Osteocyte (in vitro differentiated cells): ENCODE measurements around the gene POLRMT. TPM values are rescaled to one million over a fixed set of nuclear protein-coding genes. Genes with fewer than 3 reads are reported as not detected.
A peak's percentile ranks its signal among the peaks of the same experiment; 100 is the strongest.
"Not testable (repeated sequence)": the region's sequence is repeated elsewhere in the genome, so short reads cannot be mapped to it uniquely, and the experiment has no call there.

Source experiments
- DNase-seq: peaks from one replicate; pipeline ENCODE4 v3.0.0; 2021; ENCODE audit warnings: mixed read lengths; ENCODE audit not compliant: unreplicated experiment; ENCODE audit errors: extremely low spot score
- H3K27ac Mint-ChIP-seq: one replicate; pipeline ENCODE4 v1.8.0; 2021; ENCODE audit warnings: mild to moderate bottlenecking, mixed read lengths; ENCODE audit not compliant: unreplicated experiment
- H3K27me3 Mint-ChIP-seq: one replicate; pipeline ENCODE4 v1.8.0; 2021; ENCODE audit warnings: mixed read lengths; ENCODE audit not compliant: unreplicated experiment
- H3K36me3 Mint-ChIP-seq: one replicate; pipeline ENCODE4 v1.8.0; 2021; ENCODE audit warnings: mixed read lengths; ENCODE audit not compliant: unreplicated experiment
- H3K4me1 Mint-ChIP-seq: one replicate; pipeline ENCODE4 v1.8.0; 2021; ENCODE audit warnings: mixed read lengths; ENCODE audit not compliant: unreplicated experiment
- H3K4me3 Mint-ChIP-seq: one replicate; pipeline ENCODE4 v1.8.0; 2021; ENCODE audit warnings: mild to moderate bottlenecking, moderate library complexity, mixed read lengths; ENCODE audit not compliant: unreplicated experiment
- H3K9me3 Mint-ChIP-seq: one replicate; pipeline ENCODE4 v1.8.0; 2021; ENCODE audit warnings: mixed read lengths; ENCODE audit not compliant: unreplicated experiment
- CTCF ChIP-seq: fragments of 200-600 bp; sonication (generic); IDR thresholded peaks from 2 replicates; pipeline ENCODE4 v1.5.0; 2021; ENCODE audit warnings: antibody characterized with exemption, mild to moderate bottlenecking, moderate library complexity
- total RNA-seq: library from RNA; stranded (reverse); gene quantifications from 2 replicates; pipeline ENCODE4 v1.2.1, GENCODE V29; 2021

The POLRMT gene
- total RNA-seq, 1 donor from 2014 or later = 44.6 TPM

- Mint-ChIP-seq H3K36me3 (peaks cover 9% of the 10 kb centered on the region), H3K4me1 (peaks cover 26% of the 10 kb centered on the region), H3K27me3 (no peaks in the 10 kb centered on the region), H3K4me3 (peak overlapping the region; percentile 92), H3K9me3 (no peaks in the 10 kb centered on the region), H3K27ac (peak overlapping the region; percentile 93)
- DNase-seq = no peak
- no peak for TF ChIP-seq CTCF
Measured at GRCh38 chr19:633786-634639, 676 bp upstream of the POLRMT start.

GRCh38 chr19:632579-633067 lies 714 bp downstream of the POLRMT start:
- peak overlapping the region; percentile 92 for H3K4me3 Mint-ChIP-seq
- TF ChIP-seq CTCF = no peak
- peak overlapping the region; percentile 86 for H3K27ac Mint-ChIP-seq
- H3K4me1 Mint-ChIP-seq = peaks cover 33% of the 10 kb centered on the region
- H3K27me3 Mint-ChIP-seq = no peaks in the 10 kb centered on the region
- no peaks in the 10 kb centered on the region for H3K9me3 Mint-ChIP-seq
- DNase-seq = no peak
- peaks cover 16% of the 10 kb centered on the region for H3K36me3 Mint-ChIP-seq

- Mint-ChIP-seq H3K9me3 (no peaks in the 10 kb centered on the region), H3K4me1 (peaks cover 52% of the 10 kb centered on the region), H3K27ac (no peak overlapping the region), H3K36me3 (peaks cover 20% of the 10 kb centered on the region), H3K4me3 (no peak overlapping the region), H3K27me3 (no peaks in the 10 kb centered on the region)
- no peak for TF ChIP-seq CTCF
- no peak for DNase-seq
Measured at GRCh38 chr19:629961-630714, 3.2 kb downstream of the POLRMT start.

- H3K9me3 Mint-ChIP-seq, DNase-seq, H3K27ac Mint-ChIP-seq, H3K4me3 Mint-ChIP-seq, H3K27me3 Mint-ChIP-seq: not testable (repeated sequence)
- Mint-ChIP-seq H3K4me1 (peaks cover 56% of the 10 kb centered on the region), H3K36me3 (peaks cover 20% of the 10 kb centered on the region)
Measured at GRCh38 chr19:629515-629914, 3.8 kb downstream of the POLRMT start.

- Mint-ChIP-seq H3K4me1 (peaks cover 61% of the 10 kb centered on the region), H3K27me3 (no peaks in the 10 kb centered on the region), H3K27ac (no peak overlapping the region), H3K4me3 (no peak overlapping the region), H3K36me3 (peaks cover 20% of the 10 kb centered on the region), H3K9me3 (no peaks in the 10 kb centered on the region)
- TF ChIP-seq CTCF = peak; percentile 50
- no peak for DNase-seq
Measured at GRCh38 chr19:628168-628567, 5.2 kb downstream of the POLRMT start.

GRCh38 chr19:626566-626965 lies 6.8 kb downstream of the POLRMT start:
- H3K27me3 Mint-ChIP-seq, DNase-seq, H3K4me3 Mint-ChIP-seq, H3K9me3 Mint-ChIP-seq: not testable (repeated sequence)
- Mint-ChIP-seq H3K36me3 (peaks cover 23% of the 10 kb centered on the region), H3K27ac (peak overlapping the region; percentile 76), H3K4me1 (peaks cover 51% of the 10 kb centered on the region)
